B cell (primary cell): ENCODE measurements around the gene CCDC87.

Source experiments
- CTCF ChIP-seq: fragments of 200-600 bp; IDR thresholded peaks from one replicate; pipeline ENCODE4 v1.8.0; 2022; ENCODE audit warnings: antibody characterized with exemption, mild to moderate bottlenecking
- EZH2 ChIP-seq: IDR thresholded peaks from 2 replicates; pipeline ENCODE4 v1.6.1; 2012; ENCODE audit warnings: borderline replicate concordance, low read depth, mild to moderate bottlenecking, moderate library complexity, low read length; ENCODE audit not compliant: insufficient read depth, poor library complexity, severe bottlenecking

- TF ChIP-seq CTCF (no peak), EZH2 (no peak)
Observed at GRCh38 chr11:66561975-66562248, 31.0 kb downstream of the CCDC87 start.
